K562 (cell line): Measurements from ENCODE around the gene MAGI2. TPM values are rescaled to one million over a fixed set of nuclear protein-coding genes. Genes with fewer than 3 reads are reported as not detected.

Experiments
- ATAC-seq: fragments of 200-7000 bp; cut with Tn5 transposase; 3 replicates; pipeline ENCODE4 v1.9.1; 2020; ENCODE audit warnings: moderate library complexity
- BruUV-seq: library from RNA; stranded (reverse); fragments of 400-500 nt; replicated peaks from 2 replicates; lab custom pipeline; 2021; lab: Mats Ljungman, UMichigan
- CTCF ChIA-PET: fragments of 300-600 bp; formaldehyde crosslinking; extraction: SDS; loops from one replicate; lab custom pipeline; 2021; ENCODE audit warnings: low intra/inter-chr PET ratio; lab: Yijun Ruan, JAX
- POLR2A ChIA-PET: fragments of 300-600, 350-650 bp; sonication (Branson Sonifier 250); formaldehyde crosslinking; extraction: SDS; loops from one replicate; lab custom pipeline; 2021; ENCODE audit warnings: antibody characterized with exemption, inconsistent platforms; lab: Yijun Ruan, JAX
- DNase-seq, 4 experiments: peaks; one replicate each; pipeline versions ENCODE4 v3.0.0 to v3.0.0-alpha.2; 2011 to 2018; ENCODE audit warnings: low spot score in 3 of 4, mixed read lengths in 3 of 4; ENCODE audit errors: extremely low read depth in 1 of 4
- FAIRE-seq: peaks from 2 replicates; lab custom pipeline; 2011; peaks lifted over from hg19 to GRCh38; lab: Jason Lieb, UNC
- H2AFZ ChIP-seq: 2 replicates; pipeline ENCODE4 v1.6.0; 2011; ENCODE audit warnings: low read depth, low read length, control low read depth, inconsistent platforms
- H3K27ac ChIP-seq: fragments of 200-600 bp; 3 replicates; pipeline ENCODE4 v1.8.0; 2011; ENCODE audit warnings: low read depth, mild to moderate bottlenecking, control low read depth, inconsistent platforms, low read length, moderate library complexity, mixed read lengths; ENCODE audit errors: extremely low read depth
- H3K27me3 ChIP-seq, 2 experiments: fragments of 300-600 bp in 1 of 2; 2 replicates in 1 of 2; 3 replicates in 1 of 2; pipeline versions ENCODE4 v1.6.0 to v1.8.0; 2011; ENCODE audit warnings: inconsistent platforms in 2 of 2, low read length in 2 of 2, mild to moderate bottlenecking in 1 of 2, mixed read lengths in 1 of 2, moderate library complexity in 1 of 2; ENCODE audit not compliant: control insufficient read depth in 2 of 2, insufficient read depth in 2 of 2
- H3K36me3 ChIP-seq: fragments of 300-600 bp; 3 replicates; pipeline ENCODE4 v1.8.0; 2011; ENCODE audit warnings: mild to moderate bottlenecking, low read length, inconsistent platforms; ENCODE audit not compliant: control insufficient read depth, insufficient read depth
- H3K4me1 ChIP-seq, 2 experiments: fragments of 200-600 bp in 1 of 2; replicated peaks in 1 of 2; 2 replicates in 1 of 2; 3 replicates in 1 of 2; pipeline versions ENCODE4 v1.5.1 to v1.8.0; 2011; ENCODE audit warnings: inconsistent platforms in 2 of 2, low read length in 2 of 2, mild to moderate bottlenecking in 1 of 2, mixed read lengths in 1 of 2, moderate library complexity in 1 of 2; ENCODE audit not compliant: control insufficient read depth in 2 of 2, insufficient read depth in 2 of 2
- H3K4me2 ChIP-seq: 2 replicates; pipeline ENCODE4 v1.6.1; 2011; ENCODE audit warnings: low read length, control low read depth, inconsistent platforms, mixed read lengths; ENCODE audit not compliant: insufficient read depth
- H3K4me3 ChIP-seq: fragments of 200-600 bp; sonication (generic), shearing (Covaris generic); 2 replicates; pipeline ENCODE4 v1.5.1; 2016; ENCODE audit warnings: control low read depth, inconsistent platforms
- H3K79me2 ChIP-seq: fragments of 200-600 bp; 3 replicates; pipeline ENCODE4 v1.8.0; 2011; ENCODE audit warnings: low read length, inconsistent platforms; ENCODE audit not compliant: control insufficient read depth, insufficient read depth
- H3K9ac ChIP-seq, 2 experiments: 2 replicates each; pipeline versions ENCODE4 v1.6.0 to v1.6.1; 2011; ENCODE audit warnings: low read depth in 2 of 2, low read length in 2 of 2, control low read depth in 1 of 2, inconsistent platforms in 1 of 2, mild to moderate bottlenecking in 1 of 2, mixed read lengths in 1 of 2; ENCODE audit not compliant: insufficient read depth in 1 of 2
- H3K9me1 ChIP-seq: one replicate; pipeline ENCODE4 v1.6.0; 2011; ENCODE audit warnings: inconsistent platforms, mild to moderate bottlenecking, low read length, moderate library complexity; ENCODE audit not compliant: control insufficient read depth, insufficient read depth
- H3K9me3 ChIP-seq: replicated peaks from 2 replicates; pipeline ENCODE4 v1.5.1; 2011; ENCODE audit warnings: low read depth, low read length, inconsistent platforms; ENCODE audit not compliant: control insufficient read depth, insufficient read depth
- H4K20me1 ChIP-seq: replicated peaks from 2 replicates; pipeline ENCODE4 v1.6.1; 2011; ENCODE audit warnings: low read length, inconsistent platforms, mixed read lengths; ENCODE audit not compliant: control insufficient read depth, insufficient read depth
- CBFB ChIP-seq: sonication (generic); formaldehyde crosslinking; IDR thresholded peaks from 2 replicates; pipeline ENCODE4 v1.4.0; 2020; ENCODE audit warnings: mild to moderate bottlenecking, missing genetic modification reagents
- CCNT2 ChIP-seq: IDR thresholded peaks from 2 replicates; pipeline ENCODE4 v1.6.1; 2011; ENCODE audit warnings: borderline replicate concordance, low read depth, mild to moderate bottlenecking, moderate library complexity, mixed read lengths, low read length; ENCODE audit not compliant: insufficient read length; ENCODE audit errors: extremely low read depth
- EWSR1 ChIP-seq: fragments of 450-650 bp; IDR thresholded peaks from 2 replicates; pipeline ENCODE4 v1.6.1; 2018; ENCODE audit warnings: borderline replicate concordance, mild to moderate bottlenecking, low read depth, moderate library complexity; ENCODE audit not compliant: partially characterized antibody
- ILK ChIP-seq: fragments of 450-650 bp; IDR thresholded peaks from 2 replicates; pipeline ENCODE4 v1.6.1; 2016; ENCODE audit warnings: missing genetic modification characterization, low read depth, mild to moderate bottlenecking, missing compliant biosample characterization, moderate library complexity, borderline replicate concordance
- MYBL2 ChIP-seq, 2 experiments: fragments of 450-650 bp in 1 of 2; sonication (generic) in 1 of 2; formaldehyde crosslinking in 1 of 2; IDR thresholded peaks; 2 replicates each; pipeline versions ENCODE4 v1.6.1 to v1.8.1; 2017 to 2022; ENCODE audit warnings: borderline replicate concordance in 1 of 2, inconsistent platforms in 1 of 2, low read depth in 1 of 2, mild to moderate bottlenecking in 1 of 2, missing genetic modification reagents in 1 of 2, moderate library complexity in 1 of 2
- SOX6 ChIP-seq: fragments of 450-650 bp; IDR thresholded peaks from 2 replicates; pipeline ENCODE4 v1.6.1; 2014; ENCODE audit warnings: mild to moderate bottlenecking
- UBTF ChIP-seq, 2 experiments: IDR thresholded peaks; 2 replicates each; pipeline ENCODE4 v1.6.1; 2012; ENCODE audit warnings: improper control_type of control experiment in 2 of 2, low read depth in 2 of 2, low read length in 2 of 2, borderline replicate concordance in 1 of 2
- XRCC3 ChIP-seq: fragments of 450-650 bp; IDR thresholded peaks from 2 replicates; pipeline ENCODE4 v1.6.1; 2017; ENCODE audit warnings: mild to moderate bottlenecking, moderate library complexity
- ZNF263 ChIP-seq: sonication (generic); formaldehyde crosslinking; IDR thresholded peaks from 2 replicates; pipeline ENCODE4 v1.8.0; 2022; ENCODE audit warnings: mild to moderate bottlenecking, missing genetic modification reagents, borderline replicate concordance
- ZNF408 ChIP-seq: fragments of 250-450 bp; sonication (Bioruptor Pico); IDR thresholded peaks from 2 replicates; pipeline ENCODE4 v1.4.0; 2020; ENCODE audit warnings: low read depth, mild to moderate bottlenecking, moderate library complexity
- ZNF586 ChIP-seq: fragments of 450-650 bp; formaldehyde crosslinking; conservative IDR thresholded peaks from 2 replicates; pipeline ENCODE4 v1.4.0; 2020; ENCODE audit warnings: mild to moderate bottlenecking, moderate library complexity
- ZNF609 ChIP-seq: sonication (generic); formaldehyde crosslinking; IDR thresholded peaks from 2 replicates; pipeline ENCODE4 v1.8.1; 2023; ENCODE audit warnings: missing genetic modification reagents, mild to moderate bottlenecking, borderline replicate concordance
- whole genome bisulfite sequencing: fragments of 100-300 bp; shearing (Covaris generic); methylation state at CpG from one replicate; pipeline ENCODE4 v1.1.6; 2016; ENCODE audit warnings: low coverage, mixed read lengths; ENCODE audit not compliant: insufficient coverage; ENCODE audit errors: missing lambda C conversion rate; 5-methylcytosine and 5-hydroxymethylcytosine counted together
- in situ Hi-C: fragments of 300-500 bp; cut with MboI; formaldehyde crosslinking; loops from 4 replicates; pipeline ENCODE4 v1.15.0; 2018; ENCODE audit warnings: inconsistent platforms, mixed read lengths
- intact Hi-C: fragments of 100-400 bp; cut with micrococcal nuclease; formaldehyde crosslinking; loops from 2 replicates; pipeline ENCODE4 v1.14.2; 2022
- polyA plus RNA-seq, 8 experiments: library from polyadenylated mRNA; depleted of rRNA in 4 of 8; stranded (reverse) in 5 of 8; unstranded in 3 of 8; fragments of >200 nt; fragmentation: Nextera tagmentation in 2 of 8; fragmentation: Illumina TruSeq in 1 of 8; extraction: Ambion mirVana in 2 of 8; extraction: Trizol in 1 of 8; gene quantifications; 2 replicates each; pipeline versions ENCODE4 v1.2.1 to v1.2.3, GENCODE V29; 2011 to 2014; ENCODE audit warnings: inconsistent platforms in 1 of 8, missing spikeins in 1 of 8
- total RNA-seq, 7 experiments: library from RNA; depleted of rRNA in 6 of 7; stranded (reverse); fragments of >200 nt in 6 of 7; fragmentation: Illumina TruSeq in 2 of 7; extraction: Trizol in 2 of 7; gene quantifications; 2 replicates each; pipeline versions ENCODE4 v1.2.1 to v1.2.3, GENCODE V29; 2011 to 2021; ENCODE audit warnings: low replicate concordance in 1 of 7

MAGI2 gene
- total and polyA plus RNA-seq, 9 of the 15 experiments (the other 6 are each of a cell fraction or from before 2014, with no cell fraction given) = 0.27 to 1.4 (median 0.70) TPM

GRCh38 chr7:78862411-78862900, 591.0 kb downstream of the MAGI2 start:
- WGBS = 0% methylated on average over 3 of the region's 3 CpGs
- no peak overlapping the region for H3K27ac ChIP-seq
- no peaks in the 10 kb centered on the region for H3K9me1 ChIP-seq
- ChIA-PET POLR2A (no interaction called here), CTCF (no interaction called here)
- DNase-seq = no peak
- no peak overlapping the region for H3K9ac ChIP-seq
- no peaks in the 10 kb centered on the region for H3K27me3 ChIP-seq
- H3K4me3 ChIP-seq = no peak overlapping the region
- in situ Hi-C loops (no loop called here), intact Hi-C loops (no loop called here)
- no peaks in the 10 kb centered on the region for H3K79me2 ChIP-seq
- peaks cover 2% of the 10 kb centered on the region; the same call in 1 of the 2 replicates for H3K9me3 ChIP-seq
- no peaks in the 10 kb centered on the region for H4K20me1 ChIP-seq
- no peaks in the 10 kb centered on the region for H3K4me1 ChIP-seq
- H2AFZ ChIP-seq = no peak overlapping the region
- BruUV-seq = no TSS peak
- no peak overlapping the region for H3K4me2 ChIP-seq
- no peak for ATAC-seq
- no peak for FAIRE-seq
- no peaks in the 10 kb centered on the region for H3K36me3 ChIP-seq
- no peak for TF ChIP-seq ZNF408 (CRISPR knock-in tag)
- no peak for TF ChIP-seq SOX6
- TF ChIP-seq XRCC3 = no peak
- TF ChIP-seq ILK (tag) = no peak
- TF ChIP-seq ZNF586 = no peak
- no peak for TF ChIP-seq CCNT2
- TF ChIP-seq UBTF (IDR thresholded peaks at IDR 0.05; ENCODE audit: borderline replicate concordance in 1 of 2, low read depth in 2 of 2, low read length in 2 of 2) = no peak
- TF ChIP-seq EWSR1 = no peak
- no peak for TF ChIP-seq ZNF263 (CRISPR knock-in tag)
- TF ChIP-seq CBFB (CRISPR knock-in tag) = no peak
- TF ChIP-seq ZNF609 (CRISPR knock-in tag) = no peak
- TF ChIP-seq MYBL2 (IDR thresholded peaks at IDR 0.05; ENCODE audit: low read depth) = no peak
- no peak for TF ChIP-seq MYBL2 (CRISPR knock-in tag; IDR thresholded peaks at IDR 0.05; ENCODE audit: borderline replicate concordance)
